GM12874 (cell line): Measurements from ENCODE around the gene THSD8.

ENCODE experiments used
- TF ChIP-seq, protein P1 (sequence below): IDR thresholded peaks from 2 replicates; pipeline ENCODE4 v1.5.1; 2011; ENCODE audit warnings: low read depth, mild to moderate bottlenecking, control low read depth, low read length, moderate library complexity; ENCODE audit not compliant: insufficient read depth

THSD8 gene

DNA sequence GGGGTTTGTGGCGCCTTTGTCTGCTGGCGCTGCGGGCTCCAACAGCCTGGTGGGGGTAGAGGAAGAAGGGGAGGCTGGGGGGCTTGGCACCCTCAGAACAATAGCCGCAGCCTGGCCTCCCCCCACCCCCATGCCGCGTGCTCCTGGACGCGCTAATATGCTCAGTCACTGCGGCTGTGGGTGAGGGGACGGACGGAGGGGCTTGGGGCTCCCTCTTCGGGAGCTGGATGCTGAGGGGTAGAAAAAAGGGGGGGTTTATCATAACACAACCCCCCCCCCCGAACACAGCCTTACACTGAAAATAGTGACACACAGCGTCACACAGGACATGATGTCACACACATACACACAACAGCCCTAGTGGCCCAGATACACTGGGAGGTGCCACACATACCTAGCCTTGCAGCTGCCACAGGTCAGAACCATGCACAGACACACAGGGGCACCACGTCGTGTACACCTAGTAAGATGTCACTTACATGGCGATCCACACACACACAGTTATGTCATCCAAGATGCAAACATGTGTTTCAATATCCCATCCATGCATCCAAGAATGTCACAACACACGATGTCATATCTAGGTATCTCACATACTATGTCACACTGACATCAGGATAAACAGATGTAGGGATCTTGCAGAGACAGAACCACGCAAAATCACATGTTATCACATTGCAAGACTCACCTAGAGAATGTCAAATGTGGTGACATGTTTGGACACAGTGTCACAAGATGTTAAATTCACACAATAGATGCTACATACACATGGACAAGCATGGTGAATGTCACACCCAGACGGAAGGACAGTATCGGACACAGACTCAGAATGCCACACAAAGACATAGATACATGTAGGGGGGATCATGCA lies 37.3 kb downstream of the THSD8 start:
- TF ChIP-seq, protein P1, sequence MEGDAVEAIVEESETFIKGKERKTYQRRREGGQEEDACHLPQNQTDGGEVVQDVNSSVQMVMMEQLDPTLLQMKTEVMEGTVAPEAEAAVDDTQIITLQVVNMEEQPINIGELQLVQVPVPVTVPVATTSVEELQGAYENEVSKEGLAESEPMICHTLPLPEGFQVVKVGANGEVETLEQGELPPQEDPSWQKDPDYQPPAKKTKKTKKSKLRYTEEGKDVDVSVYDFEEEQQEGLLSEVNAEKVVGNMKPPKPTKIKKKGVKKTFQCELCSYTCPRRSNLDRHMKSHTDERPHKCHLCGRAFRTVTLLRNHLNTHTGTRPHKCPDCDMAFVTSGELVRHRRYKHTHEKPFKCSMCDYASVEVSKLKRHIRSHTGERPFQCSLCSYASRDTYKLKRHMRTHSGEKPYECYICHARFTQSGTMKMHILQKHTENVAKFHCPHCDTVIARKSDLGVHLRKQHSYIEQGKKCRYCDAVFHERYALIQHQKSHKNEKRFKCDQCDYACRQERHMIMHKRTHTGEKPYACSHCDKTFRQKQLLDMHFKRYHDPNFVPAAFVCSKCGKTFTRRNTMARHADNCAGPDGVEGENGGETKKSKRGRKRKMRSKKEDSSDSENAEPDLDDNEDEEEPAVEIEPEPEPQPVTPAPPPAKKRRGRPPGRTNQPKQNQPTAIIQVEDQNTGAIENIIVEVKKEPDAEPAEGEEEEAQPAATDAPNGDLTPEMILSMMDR = no peak

DNA sequence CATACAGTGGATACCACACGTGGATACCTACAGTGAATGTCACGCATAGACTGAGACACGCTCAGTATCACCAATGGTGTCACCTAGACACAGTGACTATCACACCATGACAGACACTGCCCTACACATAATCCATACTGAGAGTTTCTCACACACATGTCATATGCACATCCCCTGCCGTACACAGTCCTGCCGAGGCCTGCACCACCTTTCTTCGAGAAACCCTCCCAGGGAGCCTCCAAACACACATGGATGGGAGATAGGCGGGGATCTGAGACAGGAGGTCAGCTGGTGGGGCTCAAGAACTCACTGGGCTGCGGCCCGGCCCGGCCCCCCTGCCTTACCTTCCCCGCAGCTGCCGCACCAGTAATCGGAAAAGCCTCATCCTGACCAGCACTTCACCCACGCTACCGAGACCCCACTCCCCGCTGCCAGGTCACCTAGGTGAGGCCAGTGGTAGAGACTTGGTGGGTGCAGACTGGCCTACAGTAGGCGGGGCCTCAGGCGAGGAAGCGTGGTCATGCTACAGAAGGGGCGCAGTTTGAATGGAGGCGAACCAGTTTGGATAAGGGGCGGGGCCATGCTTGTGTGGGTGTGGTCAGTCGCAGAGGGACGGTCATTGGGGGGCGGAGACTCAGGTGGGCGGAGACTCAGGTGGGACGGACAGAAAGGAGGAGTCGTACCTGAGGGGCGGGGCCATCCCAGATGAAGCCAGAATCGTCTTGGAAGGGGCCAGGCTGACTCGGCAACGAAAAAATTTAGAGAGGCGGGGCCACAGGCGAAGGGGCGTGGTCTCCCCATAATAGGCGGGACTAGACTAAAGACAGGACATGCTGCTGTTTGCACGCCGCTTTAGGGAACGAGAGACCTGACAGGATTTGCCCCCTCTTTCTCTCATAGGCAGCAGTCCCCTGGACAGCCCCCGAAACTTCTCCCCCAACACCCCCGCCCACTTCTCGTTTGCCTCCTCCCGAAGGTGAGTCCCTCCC lies 38.5 kb downstream of the THSD8 start:
- TF ChIP-seq, protein P1 = no peak

DNA sequence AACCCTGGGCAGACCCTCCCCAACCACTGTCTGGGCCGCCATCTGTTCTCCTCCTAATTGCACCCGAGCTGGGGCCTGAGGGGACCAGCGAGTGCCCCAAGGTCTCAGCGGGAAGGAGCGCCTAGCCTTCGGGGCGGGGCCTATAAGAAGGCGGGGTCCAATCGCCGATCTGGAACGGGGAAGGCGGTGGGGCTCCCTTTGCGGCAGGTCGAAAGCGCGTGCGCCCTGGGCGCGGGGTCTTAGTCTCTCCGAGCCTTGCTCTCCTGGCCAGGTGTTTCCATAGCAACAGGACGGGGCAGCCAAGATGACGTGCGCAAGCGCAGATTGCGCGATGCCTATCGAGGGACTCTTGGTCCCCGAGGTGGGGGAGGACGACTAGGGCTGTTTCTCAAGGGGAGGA lies 39.2 kb downstream of the THSD8 start:
- TF ChIP-seq, protein P1 = no peak

DNA sequence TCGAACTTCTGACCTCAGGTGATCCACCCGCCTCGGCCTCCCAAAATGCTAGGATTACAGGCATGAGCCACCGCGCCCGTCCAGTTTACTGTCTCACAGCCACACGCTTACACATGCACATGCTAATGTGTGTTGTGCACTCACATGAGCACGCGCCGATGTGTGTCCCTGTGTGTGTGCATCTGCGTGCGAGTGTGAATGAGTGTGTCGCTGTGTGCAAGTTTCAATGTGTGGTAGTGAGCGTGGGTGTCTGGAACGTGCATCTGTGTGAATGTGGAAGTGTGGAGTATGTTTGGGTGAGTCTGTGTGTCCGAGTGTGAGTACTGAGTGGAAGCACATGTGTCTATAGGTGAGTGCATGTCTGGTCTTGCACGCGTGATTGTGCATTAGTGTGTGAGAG lies 40.6 kb downstream of the THSD8 start:
- TF ChIP-seq, protein P1 = no peak

DNA sequence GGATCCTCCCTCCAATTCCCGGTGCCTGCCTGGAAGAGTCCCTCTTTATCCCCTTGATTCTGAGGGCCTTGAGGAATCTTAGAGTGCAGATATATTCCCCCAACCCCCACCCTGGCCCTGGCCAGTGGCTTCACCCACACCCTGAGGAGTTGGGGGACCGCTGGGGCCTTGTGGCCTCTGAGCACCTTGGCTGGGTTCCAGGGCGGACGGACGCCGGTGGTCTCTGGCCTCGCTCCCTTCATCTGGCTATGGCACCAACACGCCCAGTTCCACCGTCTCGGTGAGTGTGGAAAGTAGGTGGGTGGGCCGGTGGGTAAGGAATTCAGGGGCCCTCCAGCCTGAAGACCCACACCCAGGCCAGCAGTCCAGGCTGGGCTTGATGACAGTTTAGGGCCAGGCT lies 41.5 kb downstream of the THSD8 start:
- TF ChIP-seq, protein P1 = no peak

DNA sequence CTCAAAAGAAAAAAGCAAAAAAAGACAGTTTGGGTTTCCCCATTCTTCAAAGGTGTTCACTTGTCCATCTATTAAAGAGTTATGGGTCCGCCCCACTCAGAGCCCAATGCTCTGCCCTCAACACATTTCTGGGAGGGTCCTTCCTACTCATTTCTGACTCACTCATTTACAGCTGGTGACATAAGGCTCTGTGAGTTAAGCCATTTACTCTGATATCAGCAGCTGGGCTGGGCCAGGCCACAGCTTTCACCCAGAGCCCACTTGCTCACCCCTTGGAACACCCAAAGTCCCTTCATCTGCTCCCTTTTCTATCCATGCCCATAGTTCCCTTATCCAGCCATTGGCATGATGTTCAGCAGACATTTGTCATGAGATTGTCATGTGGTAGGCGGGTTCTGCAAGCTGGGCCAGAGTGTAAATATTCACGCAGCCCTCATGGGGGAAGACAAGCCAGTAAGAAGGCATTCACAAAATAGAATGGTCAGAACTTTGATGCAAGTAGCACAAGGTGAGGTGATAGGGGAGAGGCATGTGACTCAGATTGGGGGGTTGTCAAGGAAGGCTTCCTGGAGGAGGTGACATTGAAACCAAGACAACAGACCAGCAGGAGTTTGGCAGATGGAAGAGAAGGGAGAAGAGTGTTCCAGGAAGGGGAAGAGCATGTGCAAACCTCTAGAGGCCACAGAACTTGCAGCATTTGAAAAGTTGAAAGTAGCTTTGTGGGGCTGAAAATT lies 42.3 kb downstream of the THSD8 start:
- TF ChIP-seq, protein P1 = no peak
